Measurements from ENCODE around the gene LRRC75A. TPM values are rescaled to one million over a fixed set of nuclear protein-coding genes. Genes with fewer than 3 reads are reported as not detected.

Gene LRRC75A
- total RNA-seq, 1 donor from 2014 or later: 4.5 TPM

DNA sequence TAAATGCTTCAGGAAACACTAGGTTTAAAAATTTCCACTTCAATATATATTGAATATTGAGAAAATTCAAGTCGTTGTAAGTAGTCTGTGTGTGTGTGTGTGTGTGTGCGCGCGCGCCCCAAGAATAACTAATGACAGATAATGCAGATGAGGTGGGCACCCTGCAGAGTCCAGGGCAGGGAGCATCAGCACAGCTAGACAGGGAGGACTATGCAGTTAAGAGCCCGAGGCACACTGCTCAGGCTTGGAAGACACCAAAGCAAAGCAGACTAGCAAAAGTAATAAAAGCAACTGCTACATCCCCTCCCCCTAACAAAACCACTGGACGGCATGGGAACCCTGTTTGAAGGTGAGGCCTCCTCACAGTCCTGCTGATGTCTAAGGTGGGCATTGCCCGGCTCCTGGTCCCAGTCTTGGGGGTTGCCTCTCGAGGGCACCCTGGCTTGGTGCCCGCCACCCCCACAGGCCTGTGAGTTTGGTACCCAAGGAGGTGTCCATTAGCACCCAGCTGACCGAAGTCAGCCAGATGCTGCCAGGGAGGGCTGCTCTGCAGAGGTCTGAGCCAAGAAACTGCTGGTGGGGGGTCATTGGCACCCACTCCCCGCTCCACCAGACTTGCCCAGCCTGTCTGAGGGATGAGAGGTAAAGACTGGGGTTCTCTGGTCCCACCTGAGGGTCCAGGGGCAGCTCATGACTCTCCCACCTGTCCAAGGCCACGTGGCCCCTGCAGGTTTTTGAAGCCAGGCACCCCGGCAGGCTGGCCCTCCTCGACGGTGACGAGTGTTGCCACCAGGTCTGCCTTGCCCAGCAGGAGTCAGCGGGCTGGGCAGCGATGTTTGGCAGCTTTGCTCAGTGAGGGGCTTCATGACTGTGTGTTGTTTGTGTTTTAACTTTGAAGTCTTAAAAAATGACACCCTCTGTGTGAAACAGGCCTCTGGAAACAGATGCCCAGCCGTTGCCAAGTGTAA lies 18.7 kb downstream of the LRRC75A start:
- DNase-seq (ENCODE audit: low read depth): no peak
- H3K36me3 ChIP-seq (ENCODE audit: control insufficient read depth, insufficient read depth, low read length): no peaks in the 10 kb centered on the region
- TF ChIP-seq, protein P1, sequence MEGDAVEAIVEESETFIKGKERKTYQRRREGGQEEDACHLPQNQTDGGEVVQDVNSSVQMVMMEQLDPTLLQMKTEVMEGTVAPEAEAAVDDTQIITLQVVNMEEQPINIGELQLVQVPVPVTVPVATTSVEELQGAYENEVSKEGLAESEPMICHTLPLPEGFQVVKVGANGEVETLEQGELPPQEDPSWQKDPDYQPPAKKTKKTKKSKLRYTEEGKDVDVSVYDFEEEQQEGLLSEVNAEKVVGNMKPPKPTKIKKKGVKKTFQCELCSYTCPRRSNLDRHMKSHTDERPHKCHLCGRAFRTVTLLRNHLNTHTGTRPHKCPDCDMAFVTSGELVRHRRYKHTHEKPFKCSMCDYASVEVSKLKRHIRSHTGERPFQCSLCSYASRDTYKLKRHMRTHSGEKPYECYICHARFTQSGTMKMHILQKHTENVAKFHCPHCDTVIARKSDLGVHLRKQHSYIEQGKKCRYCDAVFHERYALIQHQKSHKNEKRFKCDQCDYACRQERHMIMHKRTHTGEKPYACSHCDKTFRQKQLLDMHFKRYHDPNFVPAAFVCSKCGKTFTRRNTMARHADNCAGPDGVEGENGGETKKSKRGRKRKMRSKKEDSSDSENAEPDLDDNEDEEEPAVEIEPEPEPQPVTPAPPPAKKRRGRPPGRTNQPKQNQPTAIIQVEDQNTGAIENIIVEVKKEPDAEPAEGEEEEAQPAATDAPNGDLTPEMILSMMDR (IDR thresholded peaks at IDR 0.05; ENCODE audit: insufficient read depth, low read length, poor library complexity, severe bottlenecking): no peak
- H3K4me3 ChIP-seq (ENCODE audit: low read depth, low read length): no peak overlapping the region
- peaks cover 2% of the 10 kb centered on the region for H3K27me3 ChIP-seq (ENCODE audit: control insufficient read depth, insufficient read depth, low read length)

DNA sequence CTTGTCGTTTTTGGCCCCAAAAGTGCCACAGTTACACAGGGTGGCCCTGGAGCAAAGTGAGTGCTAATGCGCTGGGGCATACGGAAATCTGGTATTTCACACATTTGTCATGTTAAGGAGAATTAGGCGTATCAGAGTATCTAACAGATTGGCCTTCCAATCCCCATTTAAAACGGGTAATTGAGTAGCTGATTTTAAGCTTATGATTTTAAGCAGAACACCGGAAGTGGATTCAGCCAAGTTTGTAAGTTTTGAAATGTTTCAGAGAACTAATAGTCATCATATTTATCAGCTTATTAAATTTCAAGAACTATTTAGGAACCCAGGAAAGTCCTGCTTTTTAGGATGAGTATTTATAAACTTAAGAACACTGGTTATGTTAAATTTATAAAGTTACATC lies 19.5 kb downstream of the LRRC75A start:
- TF ChIP-seq, protein P1 (IDR thresholded peaks at IDR 0.05; ENCODE audit: insufficient read depth, low read length, poor library complexity, severe bottlenecking): no peak
- Histone ChIP-seq H3K4me3 (ENCODE audit: low read depth, low read length) (no peak overlapping the region), H3K36me3 (ENCODE audit: control insufficient read depth, insufficient read depth, low read length) (no peaks in the 10 kb centered on the region), H3K27me3 (ENCODE audit: control insufficient read depth, insufficient read depth, low read length) (peaks cover 2% of the 10 kb centered on the region)
- DNase-seq (ENCODE audit: low read depth): no peak

DNA sequence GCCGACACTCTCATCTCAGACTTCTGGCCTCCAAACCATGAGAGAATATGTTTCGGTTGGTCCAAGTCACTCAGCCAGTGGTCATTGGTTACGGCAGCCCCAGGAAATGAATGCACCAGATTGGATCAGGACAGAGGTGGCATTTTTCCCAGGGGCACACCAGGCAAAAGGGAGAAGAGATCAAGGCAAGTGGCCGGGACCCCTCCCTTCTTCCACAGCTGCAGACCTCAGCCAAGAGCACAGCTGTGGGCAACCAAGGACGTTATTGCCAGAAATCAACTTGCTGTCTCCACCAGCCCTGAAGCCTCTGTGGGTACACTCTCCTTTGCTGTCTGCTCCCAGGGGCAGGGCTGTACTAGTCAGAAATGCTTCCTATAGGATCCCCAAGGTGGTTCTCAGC lies 20.7 kb downstream of the LRRC75A start:
- no peak for DNase-seq (ENCODE audit: low read depth)
- H3K36me3 ChIP-seq (ENCODE audit: control insufficient read depth, insufficient read depth, low read length): no peaks in the 10 kb centered on the region
- TF ChIP-seq, protein P1 (IDR thresholded peaks at IDR 0.05; ENCODE audit: insufficient read depth, low read length, poor library complexity, severe bottlenecking): no peak
- H3K4me3 ChIP-seq (ENCODE audit: low read depth, low read length): no peak overlapping the region
- H3K27me3 ChIP-seq (ENCODE audit: control insufficient read depth, insufficient read depth, low read length): peaks cover 2% of the 10 kb centered on the region

DNA sequence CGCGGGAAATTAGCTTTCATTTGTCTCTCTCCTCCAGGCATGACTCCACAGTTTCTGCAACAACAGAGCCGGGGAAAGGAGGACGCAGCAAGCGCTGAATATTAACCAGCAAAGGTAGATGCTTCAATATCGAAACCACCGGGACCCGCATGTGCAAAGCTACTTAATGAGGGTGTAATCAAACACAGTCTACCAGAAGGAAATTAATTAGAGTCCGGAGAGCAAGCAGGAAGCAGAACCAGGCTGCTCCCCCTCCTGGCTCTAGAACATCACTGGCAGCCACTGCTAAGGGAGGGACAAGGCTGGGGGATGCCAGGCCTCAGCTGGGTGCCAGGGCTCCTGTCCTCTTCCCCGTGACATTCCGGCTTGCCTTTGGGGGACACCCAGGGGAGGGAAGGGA lies 21.7 kb downstream of the LRRC75A start:
- DNase-seq (ENCODE audit: low read depth): no peak
- Histone ChIP-seq H3K4me3 (ENCODE audit: low read depth, low read length) (no peak overlapping the region), H3K36me3 (ENCODE audit: control insufficient read depth, insufficient read depth, low read length) (no peaks in the 10 kb centered on the region), H3K27me3 (ENCODE audit: control insufficient read depth, insufficient read depth, low read length) (peaks cover 2% of the 10 kb centered on the region)
- TF ChIP-seq, protein P1 (IDR thresholded peaks at IDR 0.05; ENCODE audit: insufficient read depth, low read length, poor library complexity, severe bottlenecking): no peak

DNA sequence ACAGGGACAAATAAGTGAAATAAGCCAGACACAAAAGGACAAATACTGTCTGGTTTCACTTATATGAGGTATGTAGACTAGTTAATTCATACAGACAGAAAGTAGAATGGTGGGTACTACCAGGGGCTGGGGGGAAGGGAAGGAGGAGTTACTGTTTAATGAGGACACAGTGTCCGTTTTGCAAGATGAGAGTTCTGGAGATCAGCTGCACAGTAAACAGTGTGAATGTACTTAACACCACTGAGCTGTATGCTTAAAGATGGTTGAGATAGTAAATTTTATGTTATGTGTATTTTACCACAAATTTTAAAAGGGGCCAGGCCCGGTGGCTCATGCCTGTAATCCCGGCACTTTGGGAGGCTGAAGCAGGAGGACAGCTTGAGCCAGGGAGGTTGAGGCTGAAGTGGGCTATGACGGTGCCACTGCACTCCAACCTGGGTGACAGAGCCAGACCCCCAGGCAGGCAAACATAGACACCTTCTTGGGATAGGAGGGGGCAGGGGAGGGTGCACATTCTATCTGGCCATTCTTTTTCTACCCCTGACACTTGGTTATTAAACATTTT lies 23.5 kb downstream of the LRRC75A start:
- no peak for DNase-seq (ENCODE audit: low read depth)
- no peak overlapping the region for H3K4me3 ChIP-seq (ENCODE audit: low read depth, low read length)
- H3K36me3 ChIP-seq (ENCODE audit: control insufficient read depth, insufficient read depth, low read length): no peaks in the 10 kb centered on the region
- TF ChIP-seq, protein P1 (IDR thresholded peaks at IDR 0.05; ENCODE audit: insufficient read depth, low read length, poor library complexity, severe bottlenecking): no peak
- H3K27me3 ChIP-seq (ENCODE audit: control insufficient read depth, insufficient read depth, low read length): peaks cover 2% of the 10 kb centered on the region

Measured in kidney epithelial cell (primary cell).